Kidney (tissue), 14 donors: ENCODE data around the gene POLR2L. TPM values are rescaled to one million over a fixed set of nuclear protein-coding genes. Genes with fewer than 3 reads are reported as not detected.
A peak's percentile ranks its signal among the peaks of the same experiment; 100 is the strongest.

Experiments
- DNase-seq, 5 donors: peaks; one replicate each; pipeline ENCODE4 v3.0.0-alpha.2; 2013 to 2020
- FAIRE-seq: peaks from 2 replicates; lab custom pipeline; 2012; peaks lifted over from hg19 to GRCh38; lab: Jason Lieb, UNC
- H3K27ac ChIP-seq, 2 donors: one replicate each; pipeline ENCODE4 v1.7.0; 2013; ENCODE audit warnings: low read depth in 2 of 2, low read length in 2 of 2, inconsistent platforms in 1 of 2
- H3K27me3 ChIP-seq: one replicate; pipeline ENCODE4 v1.7.1; 2013; ENCODE audit warnings: low read length, inconsistent platforms; ENCODE audit not compliant: control insufficient read depth, insufficient read depth
- H3K36me3 ChIP-seq, 3 donors: one replicate each; pipeline versions ENCODE4 v1.7.0 to v1.7.1; 2013; ENCODE audit warnings: low read length in 3 of 3, control low read depth in 1 of 3, inconsistent platforms in 1 of 3; ENCODE audit not compliant: insufficient read depth in 3 of 3, control insufficient read depth in 2 of 3
- H3K4me1 ChIP-seq, 3 donors: one replicate each; pipeline versions ENCODE4 v1.7.0 to v1.7.1; 2013; ENCODE audit warnings: low read length in 3 of 3, inconsistent platforms in 1 of 3, low read depth in 1 of 3; ENCODE audit not compliant: control insufficient read depth in 2 of 3, insufficient read depth in 2 of 3
- H3K4me3 ChIP-seq, 3 donors: one replicate each; pipeline versions ENCODE4 v1.7.0 to v1.8.1; 2013; ENCODE audit warnings: low read length in 3 of 3, control low read depth in 1 of 3, inconsistent platforms in 1 of 3
- H3K9ac ChIP-seq, 3 donors: one replicate each; pipeline versions ENCODE4 v1.7.0 to v1.7.1; 2013; ENCODE audit warnings: low read length in 3 of 3, control low read depth in 1 of 3, inconsistent platforms in 1 of 3
- H3K9me3 ChIP-seq, 3 donors: one replicate each; pipeline versions ENCODE4 v1.7.0 to v1.7.1; 2013; ENCODE audit warnings: low read length in 3 of 3, control low read depth in 1 of 3, inconsistent platforms in 1 of 3; ENCODE audit not compliant: control insufficient read depth in 2 of 3, insufficient read depth in 1 of 3
- intact Hi-C: fragments of 100-400 bp; cut with DNase I; formaldehyde crosslinking; loops from one replicate; pipeline ENCODE4 v1.11.1; 2022
- polyA plus RNA-seq: library from polyadenylated mRNA; stranded (reverse); fragments of 350-450 nt; fragmentation: Illumina TruSeq; extraction: RNeasy Lipid Tissue Mini Kit (QIAGEN cat#74804); gene quantifications from one replicate; pipeline ENCODE4 v1.2.3, GENCODE V29; 2014; ENCODE audit warnings: low read depth, low replicate concordance; ENCODE audit not compliant: insufficient read depth
- total RNA-seq: library from RNA; stranded (reverse); fragmentation: NEBNext Ultra II Directional; extraction: Animal tissue kit (Norgen Biotek cat#: 25700); gene quantifications from one replicate; pipeline ENCODE4 v1.2.1, GENCODE V29; 2021
- TF ChIP-seq, protein P1 (sequence below): IDR thresholded peaks from 3 replicates; pipeline ENCODE4 v1.5.1; 2012; ENCODE audit warnings: mild to moderate bottlenecking, moderate library complexity, borderline replicate concordance; ENCODE audit not compliant: insufficient read depth; ENCODE audit errors: extremely low read depth
- donor health status: control.
- donor health status: control.
- donor health status: control.
- donor health status: control.
- donor health status: control.
- donor health status: DM: yes; HTN: yes; CAD: no.
- donor health status: Normal renal cell carcinoma (clear cell type).

The POLR2L gene
- total and polyA plus RNA-seq, 2 donors from 2014 or later: 107 to 376 TPM

DNA sequence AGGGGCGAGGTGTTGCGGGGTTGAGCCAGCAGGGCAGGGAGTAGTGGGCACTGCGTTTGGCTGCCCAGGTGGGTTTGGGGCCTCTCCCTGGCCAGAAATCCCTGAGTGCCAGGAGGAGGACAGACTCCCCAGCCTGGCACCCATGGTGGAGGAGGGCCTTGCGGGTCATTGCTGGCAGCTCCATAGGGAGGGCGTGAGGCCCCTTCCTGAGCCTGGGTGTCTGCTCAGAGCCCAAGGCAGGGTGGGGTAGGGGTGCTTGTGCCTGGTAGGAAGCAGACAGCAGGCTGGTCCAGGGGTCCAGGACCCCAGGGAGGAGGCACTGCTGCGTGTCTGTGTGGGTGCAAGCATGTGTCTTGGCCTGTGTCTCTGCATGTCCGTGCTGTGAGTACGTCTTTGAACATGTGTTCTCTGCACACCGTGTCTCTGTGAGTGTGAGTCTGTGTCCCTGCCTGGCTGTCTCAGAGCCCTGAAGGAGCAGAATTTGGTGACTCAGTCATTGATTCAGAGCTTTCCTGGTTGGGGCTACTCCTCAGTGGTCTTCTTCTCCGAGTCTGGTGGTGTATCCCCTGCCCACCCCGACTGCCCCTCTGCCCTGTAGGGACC, 4.3 kb upstream of the POLR2L start:
- DNase-seq (no peak), FAIRE-seq (no peak)
- Histone ChIP-seq H3K9ac (no peak overlapping the region), H3K9me3 (no peaks in the 10 kb centered on the region), H3K36me3 (no peaks in the 10 kb centered on the region), H3K27ac (no peak overlapping the region), H3K27me3 (no peaks in the 10 kb centered on the region), H3K4me1 (peaks cover 0 to 29% (median 10%) of the 10 kb centered on the region in 3 donors), H3K4me3 (no peak overlapping the region)
- intact Hi-C loops: no loop called here
- TF ChIP-seq, protein P1, sequence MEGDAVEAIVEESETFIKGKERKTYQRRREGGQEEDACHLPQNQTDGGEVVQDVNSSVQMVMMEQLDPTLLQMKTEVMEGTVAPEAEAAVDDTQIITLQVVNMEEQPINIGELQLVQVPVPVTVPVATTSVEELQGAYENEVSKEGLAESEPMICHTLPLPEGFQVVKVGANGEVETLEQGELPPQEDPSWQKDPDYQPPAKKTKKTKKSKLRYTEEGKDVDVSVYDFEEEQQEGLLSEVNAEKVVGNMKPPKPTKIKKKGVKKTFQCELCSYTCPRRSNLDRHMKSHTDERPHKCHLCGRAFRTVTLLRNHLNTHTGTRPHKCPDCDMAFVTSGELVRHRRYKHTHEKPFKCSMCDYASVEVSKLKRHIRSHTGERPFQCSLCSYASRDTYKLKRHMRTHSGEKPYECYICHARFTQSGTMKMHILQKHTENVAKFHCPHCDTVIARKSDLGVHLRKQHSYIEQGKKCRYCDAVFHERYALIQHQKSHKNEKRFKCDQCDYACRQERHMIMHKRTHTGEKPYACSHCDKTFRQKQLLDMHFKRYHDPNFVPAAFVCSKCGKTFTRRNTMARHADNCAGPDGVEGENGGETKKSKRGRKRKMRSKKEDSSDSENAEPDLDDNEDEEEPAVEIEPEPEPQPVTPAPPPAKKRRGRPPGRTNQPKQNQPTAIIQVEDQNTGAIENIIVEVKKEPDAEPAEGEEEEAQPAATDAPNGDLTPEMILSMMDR: no peak

- H3K4me1 ChIP-seq: peaks cover 0 to 31% (median 15%) of the 10 kb centered on the region in 3 donors
- no peak overlapping the region for H3K27ac ChIP-seq
- intact Hi-C loops: no loop called here
- TF ChIP-seq, protein P1: no peak
- H3K27me3 ChIP-seq: no peaks in the 10 kb centered on the region
- DNase-seq (no peak), FAIRE-seq (no peak)
- no peaks in the 10 kb centered on the region for H3K9me3 ChIP-seq
- no peaks in the 10 kb centered on the region for H3K36me3 ChIP-seq
- no peak overlapping the region for H3K9ac ChIP-seq
- no peak overlapping the region for H3K4me3 ChIP-seq
Measured at GRCh38 chr11:845872-846495, 3.7 kb upstream of the POLR2L start.

DNA sequence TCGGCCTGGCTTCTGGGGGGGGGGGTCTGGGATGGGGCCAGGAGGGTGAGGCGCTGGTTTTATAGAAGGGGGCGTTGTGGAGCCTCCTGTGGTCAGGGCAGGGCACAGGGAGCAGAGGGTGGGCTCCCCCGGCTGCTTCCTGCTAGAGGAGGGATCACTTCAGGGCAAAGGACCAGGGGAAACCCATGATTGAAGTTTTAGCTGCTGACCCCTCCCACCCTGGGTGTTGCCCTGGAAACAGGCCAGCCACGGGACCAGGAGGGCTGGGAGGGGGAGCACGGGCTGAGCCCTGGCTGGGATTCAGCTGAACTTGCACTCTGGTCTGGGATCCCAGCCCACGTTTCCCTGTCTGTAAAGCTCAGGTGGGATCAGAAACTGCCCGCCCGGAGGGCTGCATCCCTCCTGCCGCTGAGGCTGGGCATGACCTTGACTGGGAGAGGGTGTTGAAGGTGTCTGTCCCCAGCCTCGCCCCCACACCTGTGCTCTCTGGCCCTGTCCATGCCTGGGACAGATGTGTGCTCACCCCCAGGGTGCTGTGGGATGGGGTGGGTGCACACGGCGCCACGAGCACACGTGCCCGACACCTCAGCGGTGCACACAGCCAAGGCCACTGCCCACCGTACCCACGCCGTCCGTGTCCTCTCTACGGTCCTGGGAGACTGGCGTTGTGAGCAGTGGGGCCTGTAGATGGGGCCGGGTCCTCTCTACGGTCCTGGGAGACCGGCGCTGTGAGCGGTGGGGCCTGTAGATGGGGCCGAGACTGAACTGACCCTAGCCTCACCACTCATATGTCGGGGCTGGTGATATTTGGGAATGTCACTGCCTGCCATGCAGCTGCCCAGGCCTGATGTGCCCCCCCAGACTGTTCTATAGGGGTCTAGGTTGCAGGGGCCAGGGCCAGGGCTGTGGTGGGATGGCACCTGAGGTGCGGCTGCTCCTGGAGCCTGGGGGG, 2.6 kb upstream of the POLR2L start:
- no peaks in the 10 kb centered on the region for H3K9me3 ChIP-seq
- TF ChIP-seq, protein P1: no peak
- peak overlapping the region in 2 of 3 donors; percentile 11 to 61 for H3K9ac ChIP-seq
- H3K27ac ChIP-seq: peak overlapping the region; percentile 92 to 93
- FAIRE-seq (no peak), DNase-seq (peak; percentile 91 to 98 (median 93))
- H3K4me3 ChIP-seq: peak overlapping the region in 2 of 3 donors; percentile 30 to 80
- intact Hi-C loops: no loop called here
- peaks cover 0 to 4% (median 2%) of the 10 kb centered on the region in 3 donors for H3K36me3 ChIP-seq
- no peaks in the 10 kb centered on the region for H3K27me3 ChIP-seq
- H3K4me1 ChIP-seq: peaks cover 0 to 39% (median 15%) of the 10 kb centered on the region in 3 donors
